ENCODE results near the gene TRAPPC10.
"Not testable (repeated sequence)": the region's sequence is repeated elsewhere in the genome, so short reads cannot be mapped to it uniquely, and the experiment has no call there.

Gene TRAPPC10

DNA sequence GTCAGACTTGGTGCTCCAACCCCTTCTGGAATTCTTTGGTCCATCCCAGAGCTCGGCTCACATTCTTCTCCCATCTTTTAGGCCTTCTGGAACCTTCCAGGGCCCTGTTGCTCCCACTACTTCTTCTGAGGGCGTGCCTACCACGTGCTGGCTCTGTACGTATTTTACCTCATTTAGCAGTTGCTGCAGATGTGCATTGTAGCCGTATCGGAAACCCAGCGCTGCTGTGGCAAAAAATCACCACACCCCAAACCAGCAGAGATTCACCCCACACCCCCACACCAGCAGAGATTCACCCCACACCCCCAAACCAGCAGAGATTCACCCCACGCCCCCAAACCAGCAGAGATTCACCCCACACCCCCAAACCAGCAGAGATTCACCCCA is 143.9 kb downstream of the TRAPPC10 start:
- DNase-seq, result not testable (repeated sequence)

Measured in CD4-positive, alpha-beta T cell treated with Interferon gamma for 1 hour (primary cell).